ENCODE measurements around the gene EPHA7. TPM values are rescaled to one million over a fixed set of nuclear protein-coding genes. Genes with fewer than 3 reads are reported as not detected.

The EPHA7 gene
- total RNA-seq, 2 donors from 2014 or later, result 0.26 to 0.33 TPM

DNA sequence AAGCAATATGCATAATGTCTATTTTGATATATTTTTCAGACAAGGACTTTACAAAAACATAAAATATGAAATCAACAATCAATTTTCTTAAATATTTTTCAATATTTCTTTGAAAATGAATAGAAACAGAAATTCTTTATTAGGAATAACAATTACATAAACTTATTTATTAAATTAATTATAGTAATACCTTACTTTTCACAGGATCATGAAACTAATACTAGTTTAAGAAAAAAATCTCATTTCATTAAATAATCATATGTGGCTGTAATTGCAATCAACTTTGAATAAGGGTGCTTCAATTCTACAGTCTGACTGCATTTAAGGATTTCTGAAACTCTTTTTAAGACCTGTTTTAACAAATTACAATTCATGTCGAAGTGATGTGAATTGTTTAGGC lies 26.6 kb downstream of the EPHA7 start:
- intact Hi-C loops (cut with DNase I), result no loop called here
- H3K36me3 ChIP-seq (replicated peaks in 1 of 2; ENCODE audit: insufficient read depth in 1 of 2, low read depth in 2 of 2), result no peaks in the 10 kb centered on the region
- H3K27ac ChIP-seq, result no peak overlapping the region
- TF ChIP-seq POLR2A (IDR thresholded peaks at IDR 0.05), result no peak
- TF ChIP-seq, protein P1, sequence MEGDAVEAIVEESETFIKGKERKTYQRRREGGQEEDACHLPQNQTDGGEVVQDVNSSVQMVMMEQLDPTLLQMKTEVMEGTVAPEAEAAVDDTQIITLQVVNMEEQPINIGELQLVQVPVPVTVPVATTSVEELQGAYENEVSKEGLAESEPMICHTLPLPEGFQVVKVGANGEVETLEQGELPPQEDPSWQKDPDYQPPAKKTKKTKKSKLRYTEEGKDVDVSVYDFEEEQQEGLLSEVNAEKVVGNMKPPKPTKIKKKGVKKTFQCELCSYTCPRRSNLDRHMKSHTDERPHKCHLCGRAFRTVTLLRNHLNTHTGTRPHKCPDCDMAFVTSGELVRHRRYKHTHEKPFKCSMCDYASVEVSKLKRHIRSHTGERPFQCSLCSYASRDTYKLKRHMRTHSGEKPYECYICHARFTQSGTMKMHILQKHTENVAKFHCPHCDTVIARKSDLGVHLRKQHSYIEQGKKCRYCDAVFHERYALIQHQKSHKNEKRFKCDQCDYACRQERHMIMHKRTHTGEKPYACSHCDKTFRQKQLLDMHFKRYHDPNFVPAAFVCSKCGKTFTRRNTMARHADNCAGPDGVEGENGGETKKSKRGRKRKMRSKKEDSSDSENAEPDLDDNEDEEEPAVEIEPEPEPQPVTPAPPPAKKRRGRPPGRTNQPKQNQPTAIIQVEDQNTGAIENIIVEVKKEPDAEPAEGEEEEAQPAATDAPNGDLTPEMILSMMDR (IDR thresholded peaks at IDR 0.05), result no peak
- no peak overlapping the region for H3K4me3 ChIP-seq
- H3K9me3 ChIP-seq, result no peaks in the 10 kb centered on the region
- ATAC-seq (no peak), DNase-seq (no peak)
- WGBS, 2 donors, result 54 to 62% methylated on average over 1 of the region's 1 CpG
- no peaks in the 10 kb centered on the region for H3K4me1 ChIP-seq
- peaks cover 0 to 3% of the 10 kb centered on the region in 2 donors for H3K27me3 ChIP-seq

DNA sequence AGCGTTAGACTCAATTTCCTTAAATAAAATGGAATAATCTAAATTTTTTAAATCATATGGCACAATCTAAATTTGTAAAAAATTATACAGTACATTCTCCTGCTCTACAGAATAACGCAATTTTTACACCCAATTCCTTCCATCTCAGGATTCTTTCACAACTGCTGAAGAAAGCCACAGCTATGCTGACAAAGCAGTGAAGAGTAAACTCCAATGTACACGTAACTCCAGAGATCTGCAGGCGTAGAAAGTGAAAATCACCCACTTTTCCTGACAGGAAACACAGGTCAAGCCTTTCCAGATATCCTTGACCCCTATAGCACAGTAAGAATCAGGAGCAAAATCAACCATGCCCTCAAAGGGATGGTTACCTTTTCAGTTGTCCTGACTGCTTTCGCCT lies 27.4 kb downstream of the EPHA7 start:
- H3K27ac ChIP-seq, result no peak overlapping the region
- intact Hi-C loops (cut with DNase I), result no loop called here
- no peak for DNase-seq
- no peaks in the 10 kb centered on the region for H3K4me1 ChIP-seq
- ATAC-seq, result no peak
- WGBS, 2 donors, result 69 to 71% methylated on average over 5 of the region's 5 CpGs
- H3K36me3 ChIP-seq (replicated peaks in 1 of 2; ENCODE audit: insufficient read depth in 1 of 2, low read depth in 2 of 2), result no peaks in the 10 kb centered on the region
- no peaks in the 10 kb centered on the region for H3K9me3 ChIP-seq
- peaks cover 0 to 3% of the 10 kb centered on the region in 2 donors for H3K27me3 ChIP-seq
- H3K4me3 ChIP-seq, result no peak overlapping the region
- TF ChIP-seq, protein P1 (IDR thresholded peaks at IDR 0.05), result no peak
- no peak for TF ChIP-seq POLR2A (IDR thresholded peaks at IDR 0.05)

GRCh38 chr6:93389192-93389591 lies 30.2 kb downstream of the EPHA7 start:
- no peak for DNase-seq
- Histone ChIP-seq H3K36me3 (replicated peaks in 1 of 2; ENCODE audit: insufficient read depth in 1 of 2, low read depth in 2 of 2) (no peaks in the 10 kb centered on the region), H3K4me1 (no peaks in the 10 kb centered on the region), H3K27me3 (no peaks in the 10 kb centered on the region), H3K4me3 (no peak overlapping the region), H3K9me3 (no peaks in the 10 kb centered on the region), H3K27ac (no peak overlapping the region)
- TF ChIP-seq, protein P1 (IDR thresholded peaks at IDR 0.05), result no peak
- no peak for TF ChIP-seq POLR2A (IDR thresholded peaks at IDR 0.05)
- WGBS, 2 donors, result 49 to 56% methylated on average over 4 of the region's 4 CpGs
- ATAC-seq, result no peak
- intact Hi-C loops (cut with DNase I), result no loop called here

- DNase-seq (no peak), ATAC-seq (no peak)
- H3K36me3 ChIP-seq (replicated peaks in 1 of 2; ENCODE audit: insufficient read depth in 1 of 2, low read depth in 2 of 2), result no peaks in the 10 kb centered on the region
- no peak overlapping the region for H3K4me3 ChIP-seq
- H3K27me3 ChIP-seq, result no peaks in the 10 kb centered on the region
- TF ChIP-seq POLR2A (IDR thresholded peaks at IDR 0.05), result no peak
- TF ChIP-seq, protein P1 (IDR thresholded peaks at IDR 0.05), result no peak
- intact Hi-C loops (cut with DNase I), result no loop called here
- no peaks in the 10 kb centered on the region for H3K4me1 ChIP-seq
- H3K9me3 ChIP-seq, result no peaks in the 10 kb centered on the region
- 32 to 55% methylated on average over 1 of the region's 1 CpG for WGBS, 2 donors
- H3K27ac ChIP-seq, result no peak overlapping the region
Measured at GRCh38 chr6:93388070-93388469, 31.3 kb downstream of the EPHA7 start.

DNA sequence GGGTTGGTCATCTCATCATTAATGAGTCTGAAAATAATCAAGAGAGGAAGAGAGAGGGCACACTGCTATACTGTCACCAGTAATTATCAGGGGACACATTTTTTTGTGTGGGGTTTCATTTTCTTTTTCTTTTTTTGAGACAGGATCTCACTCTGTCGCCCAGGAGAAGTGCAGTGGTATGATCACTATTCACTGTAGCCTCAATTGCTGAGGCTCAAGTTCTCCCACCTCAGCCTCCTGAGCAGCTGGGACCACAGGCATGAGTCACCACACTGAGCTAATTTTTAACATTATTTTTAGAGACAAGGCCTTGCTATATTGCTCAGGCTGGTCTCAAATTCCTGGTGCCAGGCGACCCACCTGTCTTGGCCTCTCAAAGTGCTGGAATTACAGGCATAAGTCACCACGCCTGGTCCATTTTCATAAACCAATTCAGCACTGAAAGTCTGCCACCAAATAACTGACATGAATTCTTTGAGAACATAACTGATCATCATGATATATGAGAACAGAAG lies 43.3 kb downstream of the EPHA7 start:
- Histone ChIP-seq H3K27me3 (no peaks in the 10 kb centered on the region), H3K9me3 (no peaks in the 10 kb centered on the region), H3K4me1 (no peaks in the 10 kb centered on the region), H3K27ac (no peak overlapping the region), H3K36me3 (replicated peaks in 1 of 2; ENCODE audit: insufficient read depth in 1 of 2, low read depth in 2 of 2) (no peaks in the 10 kb centered on the region), H3K4me3 (no peak overlapping the region)
- 73% methylated on average over 3 of the region's 3 CpGs for WGBS, 2 donors
- no peak for ATAC-seq
- intact Hi-C loops (cut with DNase I), result no loop called here
- DNase-seq, result no peak
- no peak for TF ChIP-seq POLR2A (IDR thresholded peaks at IDR 0.05)
- TF ChIP-seq, protein P1 (IDR thresholded peaks at IDR 0.05), result no peak

Measured in body of pancreas (tissue), 4 donors.